ENCODE results near the gene PLBD1.

GRCh38 chr12:14601692-14602478, 34.2 kb upstream of the PLBD1 start:
- TF ChIP-seq CTCF (conservative IDR thresholded peaks at IDR 0.05) (no peak), ZFX (IDR thresholded peaks at IDR 0.05) (no peak)

Data from C4-2B (cell line).